NCI-H1417 treated with DMSO at 0.1 percent for 48 hours (cell line): ENCODE measurements around the gene PCSK5.
"Not testable (repeated sequence)": the region's sequence is repeated elsewhere in the genome, so short reads cannot be mapped to it uniquely, and the experiment has no call there.

Experiments
- DNase-seq: peaks from one replicate; lab custom pipeline; 2025; lab: John Stamatoyannopoulos, UW

The PCSK5 gene

GRCh38 chr9:76007935-76008334 lies 117.5 kb downstream of the PCSK5 start:
- DNase-seq = no peak

DNA sequence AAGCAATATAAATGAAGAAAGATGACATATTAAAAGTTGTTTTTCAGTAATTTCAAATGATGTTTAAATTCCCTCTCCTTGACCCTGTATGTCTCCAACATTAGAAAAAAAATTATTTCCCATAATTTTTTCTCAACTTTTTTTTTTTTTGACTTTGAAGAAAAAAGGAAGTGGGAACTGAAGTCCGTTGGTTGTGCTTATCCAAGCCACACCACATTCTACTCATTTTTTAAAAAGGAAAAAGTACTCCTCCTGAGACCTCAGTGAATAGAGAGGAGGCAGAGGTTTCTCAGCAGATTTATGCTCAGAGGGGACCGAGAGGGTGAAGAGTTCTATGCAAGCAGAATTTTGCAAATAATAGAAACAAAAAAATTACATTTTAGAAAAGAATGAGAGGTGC lies 123.3 kb downstream of the PCSK5 start:
- DNase-seq = no peak

- DNase-seq = no peak
These were observed 127.8 kb downstream of the PCSK5 start for GRCh38 chr9:76018235-76018634.

GRCh38 chr9:76018761-76019160 lies 128.3 kb downstream of the PCSK5 start:
- DNase-seq = no peak

DNA sequence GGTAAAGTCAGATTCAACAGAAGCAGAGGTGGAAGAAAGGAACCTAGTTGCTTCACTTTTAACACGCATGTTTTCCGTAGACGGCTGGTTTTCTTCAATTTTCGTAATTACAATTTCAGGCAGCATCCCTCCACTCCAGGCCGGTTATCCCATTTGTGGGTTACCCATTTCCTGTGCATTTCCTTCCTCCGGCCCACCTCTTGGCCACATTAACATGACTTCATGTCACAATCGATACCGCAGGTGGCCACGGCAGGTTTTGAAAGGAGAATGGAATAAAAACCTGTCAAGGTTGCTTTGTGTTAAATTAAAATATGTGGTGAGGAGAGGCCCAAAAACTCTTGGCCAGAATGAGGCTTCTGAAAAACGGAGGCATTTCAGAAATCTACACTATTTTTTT lies 130.2 kb downstream of the PCSK5 start:
- no peak for DNase-seq

GRCh38 chr9:76022317-76022716 lies 131.8 kb downstream of the PCSK5 start:
- DNase-seq = no peak

GRCh38 chr9:76023715-76024195 lies 133.3 kb downstream of the PCSK5 start:
- DNase-seq = no peak

- DNase-seq = no peak
These were observed 134.8 kb downstream of the PCSK5 start for GRCh38 chr9:76025286-76025685.

DNA sequence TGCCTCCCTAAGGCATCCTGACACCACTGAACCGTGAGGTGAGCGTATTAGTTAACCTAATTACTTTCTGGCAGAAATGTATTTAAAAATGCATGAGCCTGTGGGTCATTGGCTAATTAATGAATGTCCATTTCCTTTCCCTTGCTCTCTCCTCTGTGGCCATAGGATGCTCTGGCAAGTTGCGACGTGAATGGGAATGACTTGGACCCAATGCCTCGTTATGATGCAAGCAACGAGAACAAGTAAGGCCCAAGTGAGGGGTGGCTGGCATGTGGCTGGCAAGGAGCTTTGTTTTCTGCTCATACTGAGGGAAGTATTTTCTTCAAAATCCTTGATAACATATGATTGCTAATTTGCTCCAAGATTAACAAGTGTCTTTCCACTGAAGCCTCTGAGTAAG lies 136.3 kb downstream of the PCSK5 start:
- no peak for DNase-seq

DNA sequence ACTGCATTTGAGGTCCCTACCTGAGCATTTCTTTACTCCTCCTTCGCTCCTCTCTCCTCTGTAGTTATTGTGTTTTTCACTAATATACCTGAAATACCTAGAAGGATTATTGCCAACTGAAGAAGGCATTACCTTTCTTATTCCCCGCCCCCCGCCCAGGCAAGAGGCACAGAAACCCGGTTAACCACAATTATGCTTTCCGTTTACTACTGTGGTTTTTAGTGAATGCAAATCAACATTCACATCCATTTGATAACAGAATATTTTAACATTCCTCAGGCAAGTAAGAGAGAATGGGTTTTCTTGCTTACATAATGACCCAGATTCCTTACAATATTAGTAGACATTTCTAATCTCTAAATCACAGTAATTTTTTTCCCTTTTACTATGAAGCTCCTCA lies 136.9 kb downstream of the PCSK5 start:
- DNase-seq = no peak

DNA sequence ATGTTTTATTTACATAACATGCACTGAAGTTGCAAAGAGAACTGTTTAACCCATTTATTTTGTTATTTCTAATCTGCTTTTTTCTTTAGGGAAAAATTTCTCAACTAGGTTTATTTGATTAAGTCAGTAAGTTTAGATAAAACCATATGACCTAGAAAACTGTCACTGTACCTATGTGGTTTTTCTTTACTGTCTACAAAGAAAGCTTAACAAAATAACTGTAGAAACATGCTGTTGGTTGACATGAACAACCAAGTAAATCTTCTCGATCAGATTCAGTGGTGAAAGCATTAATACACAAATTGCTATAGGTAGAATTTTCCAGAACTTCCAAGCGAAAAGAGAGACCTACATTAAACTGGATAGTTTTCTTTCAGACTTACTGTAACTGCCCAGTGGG lies 137.4 kb downstream of the PCSK5 start:
- no peak for DNase-seq

DNA sequence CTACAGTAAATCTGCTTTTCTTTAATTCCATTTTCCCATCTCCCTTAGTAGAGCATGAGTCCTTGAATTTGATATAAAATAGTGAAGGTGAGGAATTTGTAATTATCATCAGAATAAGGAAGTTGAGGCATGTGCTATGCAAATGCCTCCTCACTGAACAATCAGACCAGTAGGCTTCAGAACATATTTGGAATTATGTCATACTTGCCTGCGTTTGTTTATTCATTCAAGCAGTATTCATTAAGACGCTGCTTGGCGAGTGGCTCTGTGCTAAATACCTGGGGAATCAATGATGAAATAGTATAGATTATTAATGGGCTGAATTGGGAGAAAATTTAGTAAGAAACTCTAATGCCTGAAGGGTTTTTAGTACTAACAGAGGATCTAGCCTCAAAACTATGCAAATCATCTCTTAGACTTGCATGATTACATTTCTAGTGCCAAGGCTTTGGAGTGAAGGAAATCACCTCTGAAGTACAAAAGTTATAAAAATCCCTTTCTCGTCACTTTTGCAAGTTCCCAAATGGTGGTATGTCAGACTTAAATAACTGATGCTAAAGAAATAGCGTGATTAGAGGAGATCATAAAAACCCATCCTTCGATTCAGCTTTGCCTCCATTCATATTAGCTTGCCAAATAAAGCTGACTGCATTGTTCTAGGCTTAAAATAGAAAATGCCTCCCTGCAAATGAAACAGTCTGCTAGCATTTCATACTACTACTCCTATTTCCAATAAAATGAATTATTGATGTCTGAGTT lies 141.7 kb downstream of the PCSK5 start:
- DNase-seq = no peak

DNA sequence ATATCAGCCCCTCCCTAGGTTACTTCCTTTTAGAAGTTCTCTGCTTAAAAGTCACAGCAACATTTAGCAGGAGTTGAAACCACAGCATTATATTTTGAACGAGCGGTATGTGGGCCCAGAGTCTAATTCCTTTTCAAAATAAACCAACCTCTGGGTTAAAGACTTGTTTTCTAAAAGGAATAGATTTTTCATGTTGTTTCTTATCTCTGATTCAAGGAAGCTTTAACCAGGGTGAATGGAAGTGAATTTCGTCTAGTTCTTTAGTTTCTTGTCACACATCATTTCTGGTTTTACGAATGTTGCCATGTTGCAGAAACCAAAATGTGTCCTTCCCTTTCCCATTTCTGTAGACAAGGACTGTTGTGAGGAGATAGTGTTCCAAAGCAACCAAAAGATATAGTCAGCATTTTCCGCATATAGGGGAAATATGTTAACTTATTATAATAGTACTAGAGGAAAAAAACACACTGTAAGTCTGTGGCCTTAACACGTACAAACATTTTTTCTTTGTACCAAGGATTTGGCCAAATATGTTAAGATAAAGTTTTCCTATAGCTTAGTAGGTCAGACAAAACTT lies 142.4 kb downstream of the PCSK5 start:
- DNase-seq = no peak

GRCh38 chr9:76034049-76034448 lies 143.6 kb downstream of the PCSK5 start:
- DNase-seq = no peak

GRCh38 chr9:76036762-76037161 lies 146.3 kb downstream of the PCSK5 start:
- no peak for DNase-seq

- no peak for DNase-seq
These were observed 147.2 kb downstream of the PCSK5 start for GRCh38 chr9:76037587-76038225.

- DNase-seq = no peak
These were observed 148.0 kb downstream of the PCSK5 start for GRCh38 chr9:76038431-76038830.

- no peak for DNase-seq
These were observed 153.9 kb downstream of the PCSK5 start for GRCh38 chr9:76044266-76044819.

- DNase-seq = no peak
These were observed 154.7 kb downstream of the PCSK5 start for GRCh38 chr9:76045221-76045620.

DNA sequence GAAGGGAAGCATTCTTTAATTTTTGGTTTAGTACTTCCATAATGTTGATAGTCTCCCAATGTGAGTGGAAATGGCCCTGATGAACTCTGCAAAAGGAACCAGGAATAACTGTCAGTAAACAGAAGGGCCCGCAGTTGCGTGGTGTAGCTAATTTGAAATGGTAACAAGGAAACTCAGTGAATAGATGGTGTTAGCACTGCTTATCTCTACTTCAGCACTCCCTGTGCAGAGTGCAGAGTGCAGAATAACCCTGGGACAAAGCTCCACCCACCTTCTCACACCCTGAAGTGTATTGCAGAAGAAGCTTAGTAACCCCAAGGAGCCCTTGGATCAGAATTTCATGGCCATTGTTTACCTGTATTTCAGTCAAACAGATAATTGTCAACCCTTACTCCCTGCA lies 158.9 kb downstream of the PCSK5 start:
- no peak for DNase-seq

DNA sequence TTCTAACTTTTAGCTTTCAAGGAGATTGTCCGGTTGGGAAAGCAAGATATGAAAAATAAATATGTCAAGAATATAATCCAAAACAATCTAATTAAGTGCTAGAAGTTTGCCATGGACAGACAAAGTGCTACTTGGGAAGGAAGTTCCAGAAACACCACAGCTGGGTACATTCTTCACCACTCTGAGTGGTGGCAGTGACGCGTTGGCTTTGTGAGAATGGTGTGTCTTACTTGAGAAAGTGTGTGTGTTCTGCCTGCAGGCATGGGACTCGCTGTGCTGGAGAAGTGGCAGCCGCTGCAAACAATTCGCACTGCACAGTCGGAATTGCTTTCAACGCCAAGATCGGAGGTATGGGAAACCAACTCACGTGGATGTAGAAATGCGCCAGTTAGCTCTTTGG lies 177.2 kb downstream of the PCSK5 start:
- no peak for DNase-seq

GRCh38 chr9:76077537-76077936 lies 187.1 kb downstream of the PCSK5 start:
- DNase-seq = no peak

DNA sequence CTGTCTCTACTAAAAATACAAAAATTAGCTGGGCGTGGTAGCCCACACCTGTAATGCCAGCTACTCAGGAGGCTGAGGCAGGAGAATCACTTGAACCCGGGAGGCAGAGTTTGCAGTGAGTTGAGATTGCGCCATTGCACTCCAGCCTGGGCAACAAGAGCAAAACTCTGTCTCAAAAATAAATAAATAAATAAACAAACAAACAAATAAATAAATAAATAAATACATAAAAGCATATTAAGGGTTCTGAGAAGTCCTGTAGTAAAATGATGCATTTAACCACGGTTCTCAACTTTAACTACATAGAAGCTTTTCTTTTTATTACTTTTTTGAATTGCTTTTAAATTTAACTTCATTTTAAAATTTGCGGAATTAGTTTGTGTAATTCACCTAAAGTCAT lies 190.8 kb downstream of the PCSK5 start:
- not testable (repeated sequence) for DNase-seq
